Hematopoietic multipotent progenitor cell treated with erythropoietin and hydrocortisone succinate and interleukin-3 and kit ligand, for 15 days (in vitro differentiated cells): Measurements from ENCODE around the gene MAP3K6.

Source experiments
- DNase-seq: peaks from one replicate; pipeline ENCODE4 v3.0.0-alpha.2; 2015; ENCODE audit warnings: low spot score

The MAP3K6 gene

DNA sequence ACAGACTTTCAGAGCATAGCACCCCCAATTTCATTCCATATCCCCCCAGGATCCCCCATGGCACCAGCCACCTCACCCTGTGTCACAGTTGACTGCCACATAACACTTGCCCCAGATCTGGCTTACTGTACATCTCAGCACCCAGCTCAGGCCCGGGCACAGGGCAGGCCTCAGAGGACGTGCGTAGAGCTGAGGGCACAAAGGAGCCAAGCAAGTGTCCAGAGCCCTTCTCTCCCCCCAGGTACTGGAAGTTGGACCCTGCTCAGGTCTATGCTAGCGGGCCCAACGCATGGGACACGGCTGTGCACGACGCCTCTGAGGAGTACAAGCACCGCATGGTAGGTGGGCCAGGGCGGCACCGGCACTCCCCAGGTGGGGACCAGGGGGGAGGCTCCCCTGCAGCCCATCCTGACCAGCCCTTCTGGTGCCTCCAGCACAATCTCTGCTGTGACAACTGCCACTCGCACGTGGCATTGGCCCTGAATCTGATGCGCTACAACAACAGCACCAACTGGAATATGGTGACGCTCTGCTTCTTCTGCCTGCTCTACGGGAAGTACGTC lies 33.0 kb downstream of the MAP3K6 start:
- no peak for DNase-seq

DNA sequence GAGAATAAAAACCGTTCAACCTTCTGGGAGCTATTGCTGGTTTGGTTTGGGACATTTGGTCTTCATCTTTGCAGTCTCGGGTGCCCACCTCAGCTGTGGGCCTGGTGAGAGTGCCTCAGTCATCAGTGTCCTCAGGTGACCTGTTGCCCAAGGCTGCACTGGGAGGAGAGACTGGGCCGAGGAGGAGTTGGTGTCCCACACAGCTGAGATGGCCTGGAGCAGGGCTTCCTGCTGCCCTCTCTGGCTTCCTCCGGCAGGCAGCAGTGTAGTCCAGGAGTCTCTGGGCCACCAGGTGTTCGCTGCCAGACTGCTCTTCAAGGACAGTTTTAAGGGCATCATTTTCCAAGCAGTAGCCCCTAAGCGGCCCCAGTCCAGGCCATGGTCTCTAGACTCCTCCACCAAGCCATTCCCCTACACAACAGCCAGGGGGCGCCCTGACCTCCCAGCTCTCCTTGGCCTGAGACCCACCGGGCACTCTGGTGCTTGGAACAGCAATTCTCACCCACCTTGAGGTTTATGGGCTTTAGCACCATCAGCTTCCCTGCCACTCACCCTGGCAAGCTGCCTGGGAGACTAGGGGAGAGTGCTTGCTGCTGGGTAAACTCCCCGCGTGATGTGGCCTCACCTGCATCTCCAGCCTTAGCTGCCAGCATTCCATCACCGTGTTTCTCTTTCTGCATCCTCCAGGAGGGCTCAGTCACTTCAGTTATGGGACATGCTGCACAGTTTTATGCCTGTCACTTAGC lies 34.1 kb downstream of the MAP3K6 start:
- DNase-seq: peak; percentile 51

DNA sequence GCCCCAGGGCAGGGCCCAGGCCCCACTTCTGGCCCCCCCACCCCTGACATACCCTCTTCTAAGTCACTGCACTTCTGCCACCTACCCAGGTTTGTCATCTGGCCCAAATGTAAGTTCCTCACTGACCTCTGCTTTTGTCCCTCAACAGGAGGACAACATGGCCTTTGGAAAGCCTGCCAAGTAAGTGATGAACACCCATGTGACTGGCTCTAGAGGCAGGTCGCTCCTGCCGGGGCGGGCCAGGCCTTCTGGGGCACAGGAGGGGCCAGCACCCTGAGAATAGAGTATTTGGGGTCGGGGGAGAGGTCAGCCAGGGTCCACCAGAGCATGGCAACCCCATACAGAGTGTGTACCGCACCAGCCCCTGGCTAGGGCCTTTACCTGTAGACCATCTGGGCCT lies 34.8 kb downstream of the MAP3K6 start:
- DNase-seq: no peak

DNA sequence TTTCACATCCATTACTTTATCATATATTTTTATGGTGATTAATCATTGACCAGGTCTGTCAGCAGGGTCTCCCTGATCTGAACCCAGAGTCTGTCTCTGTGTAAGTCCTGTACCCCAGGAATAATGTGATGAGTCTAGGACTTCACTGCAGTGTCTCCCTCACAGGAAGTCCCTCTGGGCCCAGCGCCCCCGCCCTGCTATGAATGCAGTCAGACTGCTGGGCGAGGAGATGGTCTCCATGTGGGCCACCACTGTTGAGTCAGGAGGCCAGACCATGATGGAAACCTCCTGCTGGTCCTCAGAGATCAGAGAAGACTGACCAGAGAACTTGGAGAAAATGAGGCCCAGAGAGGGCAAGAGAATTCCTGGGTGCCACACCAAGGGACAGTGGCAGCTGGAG lies 35.3 kb downstream of the MAP3K6 start:
- no peak for DNase-seq

DNA sequence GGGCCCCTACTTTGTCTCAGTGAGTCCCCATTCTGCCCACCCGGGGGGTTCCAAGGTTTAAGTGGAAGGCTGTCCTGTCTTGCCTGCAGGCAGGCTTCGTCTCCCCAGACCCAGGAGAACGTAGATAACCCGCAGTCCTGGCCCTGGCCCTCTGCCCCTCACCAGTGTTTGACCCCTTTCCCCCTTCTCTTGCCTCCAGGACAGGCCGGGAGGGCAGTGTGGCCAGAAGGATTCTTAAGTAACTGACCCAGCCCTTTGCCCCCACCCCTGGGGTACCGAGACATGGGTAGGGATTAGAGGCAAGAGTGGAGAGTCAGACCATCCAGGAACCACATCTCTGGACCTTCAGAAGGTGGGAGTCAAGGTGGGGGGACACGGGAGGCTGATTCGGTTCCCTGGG lies 36.0 kb downstream of the MAP3K6 start:
- DNase-seq: no peak

DNA sequence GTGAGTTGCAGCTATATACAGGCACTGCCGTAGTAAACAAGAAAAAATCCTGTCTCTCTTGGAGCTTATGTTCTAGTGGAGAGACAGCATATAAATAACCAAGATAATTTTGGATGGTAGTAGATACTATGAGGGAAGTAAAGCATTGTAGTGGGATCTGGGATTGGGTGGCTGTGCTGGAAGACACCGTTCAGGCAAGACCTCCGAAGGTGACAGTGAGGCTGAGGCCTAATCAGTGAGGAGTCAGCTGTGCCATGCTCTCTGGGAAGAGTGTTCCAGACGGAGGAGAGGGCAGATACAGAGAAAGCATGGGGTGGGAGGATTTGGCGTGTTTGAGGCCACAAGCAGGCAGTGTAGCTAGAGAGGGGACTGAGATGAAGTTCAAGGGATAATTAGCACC lies 38.8 kb downstream of the MAP3K6 start:
- no peak for DNase-seq

DNA sequence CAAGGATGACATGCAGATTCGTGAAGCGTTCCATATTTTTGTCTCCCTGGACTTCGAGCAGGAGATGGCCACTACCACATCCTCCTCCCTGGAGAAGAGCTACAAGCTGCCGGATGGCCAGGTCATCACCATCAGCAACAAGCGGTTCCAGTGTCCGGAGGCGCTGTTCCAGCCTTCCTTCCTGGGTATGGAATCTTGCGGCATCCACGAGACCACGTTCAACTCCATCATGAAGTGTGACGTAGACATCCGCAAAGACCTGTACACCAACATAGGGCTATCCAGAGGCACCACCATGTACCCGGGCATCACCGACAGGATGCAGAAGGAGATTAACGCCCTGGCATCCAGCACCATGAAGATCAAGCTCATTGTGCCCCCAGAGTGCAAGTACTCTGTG lies 41.5 kb downstream of the MAP3K6 start:
- no peak for DNase-seq

DNA sequence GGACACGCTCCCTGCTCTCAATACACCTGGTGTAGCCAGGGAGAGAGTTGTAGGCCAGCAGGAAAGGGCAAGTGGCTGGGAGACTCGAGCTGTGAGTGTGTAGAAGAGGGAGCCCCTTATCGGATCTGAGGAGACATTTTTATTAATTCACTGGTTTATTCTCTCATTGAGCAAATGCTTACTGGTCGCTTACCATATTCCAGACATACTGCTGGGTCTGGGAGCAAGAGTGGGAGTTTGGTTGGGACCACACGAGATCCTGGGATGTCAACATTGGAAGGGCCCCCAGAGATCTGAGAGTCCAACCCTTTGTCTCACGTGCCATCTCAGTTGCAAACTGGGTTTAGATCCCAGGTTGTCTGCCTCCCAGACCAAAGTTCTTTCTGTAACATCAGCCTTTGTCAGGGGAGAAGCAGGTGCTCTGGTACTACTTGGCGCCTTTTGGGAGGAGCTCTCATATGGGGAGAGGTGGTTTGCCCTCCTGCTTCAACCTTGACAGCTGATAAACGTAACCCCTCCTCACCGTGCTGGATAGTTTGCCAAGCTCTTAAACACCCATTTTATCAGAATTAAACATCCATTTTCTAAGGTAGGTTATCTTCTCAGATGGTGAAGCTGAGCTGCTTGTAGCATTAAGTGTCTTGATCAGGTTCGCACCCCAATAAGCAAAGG lies 44.1 kb downstream of the MAP3K6 start:
- peak; percentile 38 for DNase-seq

DNA sequence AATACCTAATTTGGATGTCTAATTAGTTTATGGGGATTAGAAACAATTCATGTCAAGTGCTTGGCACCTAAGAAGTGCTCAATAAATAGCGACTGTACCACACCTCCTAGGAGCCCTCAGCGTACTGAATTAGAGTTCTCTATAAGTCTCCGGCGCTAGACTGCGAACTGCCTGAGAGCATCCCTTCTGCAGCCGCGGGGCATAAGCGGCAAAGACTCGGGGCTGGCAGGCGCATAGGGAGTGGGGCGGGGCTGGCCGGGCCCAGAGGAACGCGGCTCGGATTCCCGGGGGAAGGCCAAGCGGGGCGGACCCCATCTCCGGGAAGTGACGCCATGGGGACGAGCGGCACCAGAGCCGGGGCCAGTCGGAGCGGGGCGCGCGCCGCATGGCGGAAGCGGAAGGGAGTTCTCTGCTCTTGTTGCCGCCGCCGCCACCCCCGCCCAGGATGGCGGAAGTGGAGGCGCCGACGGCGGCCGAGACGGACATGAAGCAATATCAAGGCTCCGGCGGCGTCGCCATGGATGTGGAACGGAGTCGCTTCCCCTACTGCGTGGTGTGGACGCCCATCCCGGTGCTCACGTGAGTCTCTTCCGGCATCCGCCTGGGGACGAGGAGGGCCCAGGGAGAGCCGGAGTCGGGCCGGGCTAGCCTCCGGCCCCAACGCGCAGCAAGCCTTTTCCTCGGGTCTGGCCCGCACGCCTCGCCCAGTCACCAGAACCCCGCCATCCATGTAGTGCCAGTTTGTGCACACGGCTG lies 44.8 kb downstream of the MAP3K6 start, which contains the start of gene TMEM222:
Gene TMEM222 (plus strand): TSS at position 351 of the 756 bp plus-strand sequence. CDS start 35 bp downstream, at position 386.
- DNase-seq: peak; percentile 94

DNA sequence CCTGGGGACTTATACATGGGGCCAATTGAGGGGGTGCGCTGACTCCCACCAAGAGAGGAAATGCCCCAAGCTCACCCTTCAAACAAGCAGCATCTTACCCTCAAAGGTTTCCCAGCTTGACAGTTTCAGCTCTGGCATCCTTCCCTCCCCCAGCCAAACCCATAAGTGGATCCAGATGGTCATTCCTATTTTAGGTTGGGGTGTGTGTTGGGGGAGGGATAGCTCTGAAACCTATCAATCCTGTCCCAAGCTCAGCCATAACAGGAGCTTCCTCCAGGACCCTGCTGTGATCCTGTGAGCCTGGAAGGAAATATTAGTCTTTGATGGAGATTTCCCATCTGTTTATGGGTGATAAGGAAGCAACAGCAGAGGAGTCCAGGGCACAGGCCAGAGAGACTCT lies 48.2 kb downstream of the MAP3K6 start:
- no peak for DNase-seq

DNA sequence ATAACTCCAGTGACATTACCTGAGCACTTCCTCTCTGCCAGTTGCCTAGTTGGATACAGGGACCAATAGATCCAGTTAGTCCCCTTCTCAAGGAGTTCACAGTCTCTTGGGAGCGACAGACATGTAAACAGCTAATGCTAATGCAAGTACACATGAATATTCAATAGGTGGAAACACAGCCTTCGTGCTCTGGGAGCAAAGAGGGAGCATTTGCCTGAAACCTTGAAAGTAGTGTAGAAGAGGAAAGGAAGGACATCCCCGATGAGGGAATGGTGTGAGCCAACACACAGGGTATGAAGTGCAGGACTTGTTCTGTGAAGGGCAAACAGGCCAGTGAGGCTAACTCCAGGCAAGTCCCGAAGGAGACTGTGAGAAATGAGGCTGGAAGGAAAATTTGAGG lies 48.6 kb downstream of the MAP3K6 start:
- no peak for DNase-seq

DNA sequence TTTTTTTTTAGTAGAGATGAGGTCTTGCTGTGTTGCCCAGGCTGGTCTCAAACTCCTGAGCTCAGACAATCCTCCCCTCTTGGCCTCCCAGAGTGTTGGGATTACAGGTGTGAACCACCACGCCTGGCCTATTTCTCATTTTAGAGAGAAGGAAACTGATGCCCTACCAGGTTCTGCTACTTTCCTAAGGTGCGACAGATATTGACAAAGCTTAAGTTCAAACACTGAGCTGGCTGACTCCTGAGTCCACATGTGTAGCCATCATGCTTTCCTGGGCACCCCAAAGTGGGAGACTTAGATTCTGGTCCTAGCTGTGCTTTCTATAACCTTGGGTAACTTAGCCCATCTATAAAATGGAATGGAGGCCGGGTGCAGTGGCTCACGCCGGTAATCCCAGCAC lies 49.9 kb downstream of the MAP3K6 start:
- DNase-seq: no peak

DNA sequence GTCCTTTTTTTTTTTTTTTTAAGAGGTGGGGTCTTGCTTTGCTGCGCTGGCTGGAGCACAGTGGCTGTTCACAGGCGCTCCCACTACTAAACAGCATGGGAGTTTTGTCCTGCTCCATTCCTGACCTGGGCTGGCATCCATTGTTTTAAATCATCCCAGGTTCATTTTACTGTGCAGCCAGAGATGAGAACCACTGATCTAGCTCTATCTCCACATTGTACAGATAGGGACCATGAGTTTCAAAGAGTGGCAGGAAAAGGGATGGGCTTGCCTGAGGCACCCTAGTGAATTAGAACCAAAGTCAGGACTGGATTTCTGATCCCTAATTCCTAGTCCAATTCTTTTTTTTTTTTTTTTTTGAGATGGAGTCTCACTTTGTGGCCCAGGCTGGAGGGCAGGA lies 52.0 kb downstream of the MAP3K6 start:
- DNase-seq: no peak

DNA sequence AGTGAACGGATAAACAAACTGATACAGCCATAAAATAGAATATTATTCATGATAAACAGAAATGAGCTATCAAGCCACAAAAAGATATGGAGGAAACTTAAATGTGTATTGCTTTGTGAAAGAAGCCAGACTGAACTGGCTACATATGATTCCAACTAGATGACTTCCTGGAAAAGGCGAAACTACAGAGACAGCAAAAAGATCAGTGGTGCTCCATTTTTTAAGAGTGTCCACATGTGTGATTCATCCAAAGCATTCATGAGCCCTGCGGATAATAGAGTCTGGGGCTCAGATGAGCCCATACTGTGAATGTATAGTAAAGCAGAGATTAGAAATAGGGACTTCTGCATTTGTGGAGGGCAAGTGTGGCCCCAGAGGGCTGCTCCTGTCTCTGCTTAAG lies 52.6 kb downstream of the MAP3K6 start:
- no peak for DNase-seq

DNA sequence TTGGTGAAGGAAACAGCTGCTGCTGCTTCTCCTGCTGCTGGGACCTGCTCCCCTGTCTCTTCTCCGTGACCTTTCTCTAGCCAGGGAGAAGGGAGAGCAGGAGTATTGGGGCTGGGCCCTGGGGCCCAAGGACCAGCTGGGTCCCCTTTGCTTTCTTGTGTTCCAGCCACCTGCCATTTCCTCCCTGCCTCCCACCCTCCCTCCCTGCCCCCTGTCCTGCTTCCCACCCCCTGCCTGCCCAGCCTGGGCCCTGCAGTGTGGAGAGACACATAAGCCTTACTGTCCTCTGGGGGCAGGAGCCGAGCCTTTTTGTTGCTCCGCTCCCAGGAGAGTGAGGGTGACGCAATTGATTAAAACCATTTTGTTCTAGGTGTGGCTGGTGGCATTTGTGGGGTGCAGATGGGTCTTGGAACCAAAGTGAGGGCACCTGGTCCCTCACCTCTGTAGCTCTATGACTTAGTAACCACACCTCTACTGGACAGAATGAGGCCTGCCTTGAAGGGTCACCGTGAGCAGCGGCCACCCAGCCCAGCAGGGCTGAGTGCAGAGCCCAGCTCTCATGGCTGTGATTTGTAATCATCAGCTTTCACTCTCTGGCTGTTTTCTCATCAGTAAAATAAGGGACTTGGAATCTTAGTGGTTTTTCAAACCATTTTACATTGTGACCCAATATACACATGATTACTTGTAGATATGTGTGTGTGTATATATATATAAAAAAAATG lies 58.7 kb downstream of the MAP3K6 start:
- DNase-seq: no peak

DNA sequence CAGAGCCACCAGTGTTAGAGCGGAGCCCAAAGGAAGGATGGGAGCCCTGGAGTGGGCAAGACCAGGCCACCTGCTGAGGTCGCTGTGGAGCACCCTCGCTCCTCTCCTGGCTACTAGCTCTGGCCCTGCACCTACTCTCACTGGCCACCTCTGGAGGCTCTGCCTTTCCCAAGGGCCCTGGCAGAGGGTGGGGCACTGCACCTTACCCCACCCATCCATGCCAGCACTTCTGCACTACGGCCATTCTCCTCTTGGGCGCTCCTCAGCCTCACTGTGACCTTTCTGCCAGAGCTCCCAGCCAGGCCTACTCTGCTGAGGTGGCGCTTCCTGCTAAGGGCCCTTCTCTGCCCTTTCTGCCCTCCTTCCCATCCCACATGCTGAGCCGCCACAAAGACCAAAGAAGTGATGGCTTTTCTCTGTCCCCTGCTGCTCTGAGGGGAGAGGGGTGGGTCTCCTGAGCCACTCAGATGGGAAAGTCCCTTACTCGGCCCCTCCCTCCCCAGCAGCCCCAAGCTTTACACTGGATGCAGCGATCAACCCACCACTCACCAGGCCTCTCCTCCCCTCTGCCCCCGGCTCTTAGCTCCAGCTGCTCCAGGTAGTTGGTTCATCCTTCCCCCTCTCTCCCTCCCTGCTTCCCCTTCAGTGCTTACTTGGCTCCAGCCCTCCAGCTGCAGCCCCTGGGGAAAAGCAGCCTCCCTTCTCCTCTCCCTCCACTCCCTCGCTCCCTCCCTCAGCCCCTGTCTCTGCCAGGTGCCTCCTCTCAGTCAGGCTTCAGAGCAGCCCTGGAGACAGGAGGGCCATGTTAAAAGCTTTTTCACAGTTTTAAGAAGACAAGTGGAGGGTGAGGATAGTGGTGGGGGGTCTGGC lies 59.6 kb downstream of the MAP3K6 start:
- DNase-seq: no peak

DNA sequence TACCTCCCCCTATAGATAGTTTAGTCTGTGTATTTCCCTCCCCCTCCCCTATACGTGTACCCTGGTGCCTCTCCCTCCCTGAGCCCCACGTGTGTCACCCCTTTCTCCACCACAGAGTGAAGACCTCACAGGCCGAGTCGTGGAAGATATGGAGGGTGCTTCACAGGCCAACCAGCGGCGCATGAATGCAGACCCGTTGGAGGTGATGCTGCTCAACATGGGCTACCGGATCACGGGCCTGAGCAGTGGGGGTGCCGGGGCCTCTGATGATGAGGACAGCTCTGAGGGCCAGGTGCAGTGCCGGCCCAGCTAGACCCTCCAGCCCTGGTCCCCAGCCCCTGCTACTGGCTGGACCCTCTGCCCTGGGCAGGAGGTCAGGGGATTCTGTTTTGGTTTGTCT lies 60.7 kb downstream of the MAP3K6 start:
- DNase-seq: no peak
